ENCODE results near the gene DAND5. TPM values are rescaled to one million over a fixed set of nuclear protein-coding genes. Genes with fewer than 3 reads are reported as not detected.

Gene DAND5
- polyA plus RNA-seq, 1 donor (not counting 4 experiments of a cell fraction or from before 2014, with no cell fraction given): not detected

- DNase-seq (ENCODE audit: low read depth, low spot score) (no peak), FAIRE-seq (peak; percentile 61)
- H3K9me3 ChIP-seq (ENCODE audit: control insufficient read depth, low read depth, low read length): no peaks in the 10 kb centered on the region
- H3K79me2 ChIP-seq (ENCODE audit: control insufficient read depth, insufficient read depth, low read length): peaks cover 72% of the 10 kb centered on the region
- peak overlapping the region; percentile 78 for H2AFZ ChIP-seq (ENCODE audit: control insufficient read depth, low read length)
- H3K27me3 ChIP-seq (ENCODE audit: control insufficient read depth, extremely low read depth, insufficient read depth, low read length): no peaks in the 10 kb centered on the region
- H3K4me2 ChIP-seq (ENCODE audit: control insufficient read depth, extremely low read depth, insufficient read depth, low read depth, low read length): peak overlapping the region; percentile 76
- H3K27ac ChIP-seq (ENCODE audit: control insufficient read depth, insufficient read depth, low read length): peak overlapping the region; percentile 57
- H3K4me1 ChIP-seq (ENCODE audit: control insufficient read depth, extremely low read depth, insufficient read depth, low read length): peaks cover 71% of the 10 kb centered on the region
- H3K9ac ChIP-seq (ENCODE audit: control insufficient read depth, extremely low read depth, insufficient read depth, low read length): peak overlapping the region; percentile 73
- dilution Hi-C loops (cut with MboI; ENCODE audit: extremely low pct_ligation_motif_present, low sequenced_read_pairs): no loop called here
- peaks cover 0 to 9% of the 10 kb centered on the region in 2 experiments for H3K36me3 ChIP-seq (ENCODE audit: control insufficient read depth in 2 of 2, extremely low read depth in 1 of 2, insufficient read depth in 2 of 2, low read length in 2 of 2)
- no peaks in the 10 kb centered on the region for H4K20me1 ChIP-seq (ENCODE audit: control insufficient read depth, extremely low read depth, insufficient read depth, low read length)
- H3K9me1 ChIP-seq (ENCODE audit: control insufficient read depth, extremely low read depth, insufficient read depth, low read length): no peaks in the 10 kb centered on the region
- peak in 1 of 3 experiments; percentile 22 for TF ChIP-seq CTCF (optimal IDR thresholded peaks at IDR 0.05 in 1 of 3, IDR thresholded peaks at IDR 0.05 in 1 of 3, conservative IDR thresholded peaks at IDR 0.05 in 1 of 3; ENCODE audit: extremely low read depth in 1 of 3, insufficient read depth in 2 of 3, low read length in 3 of 3)
- no peak for TF ChIP-seq EZH2 (IDR thresholded peaks at IDR 0.05; ENCODE audit: low read length)
- H3K4me3 ChIP-seq (ENCODE audit: control insufficient read depth in 2 of 3, extremely low read depth in 1 of 3, insufficient read depth in 2 of 3, low read depth in 1 of 3, low read length in 3 of 3): peak overlapping the region in 2 of 3 experiments; percentile 19 to 47
Observed at GRCh38 chr19:13001166-13001501, 31.8 kb downstream of the DAND5 start.

- peaks cover 0 to 9% of the 10 kb centered on the region in 2 experiments for H3K36me3 ChIP-seq (ENCODE audit: control insufficient read depth in 2 of 2, extremely low read depth in 1 of 2, insufficient read depth in 2 of 2, low read length in 2 of 2)
- no peak for DNase-seq (ENCODE audit: low read depth, low spot score)
- dilution Hi-C loops (cut with MboI; ENCODE audit: extremely low pct_ligation_motif_present, low sequenced_read_pairs): no loop called here
- TF ChIP-seq EZH2 (IDR thresholded peaks at IDR 0.05; ENCODE audit: low read length): no peak
- TF ChIP-seq CTCF (optimal IDR thresholded peaks at IDR 0.05 in 1 of 3, IDR thresholded peaks at IDR 0.05 in 1 of 3, conservative IDR thresholded peaks at IDR 0.05 in 1 of 3; ENCODE audit: extremely low read depth in 1 of 3, insufficient read depth in 2 of 3, low read length in 3 of 3): no peak
- H2AFZ ChIP-seq (ENCODE audit: control insufficient read depth, low read length): peak overlapping the region; percentile 78
- H3K9me3 ChIP-seq (ENCODE audit: control insufficient read depth, low read depth, low read length): no peaks in the 10 kb centered on the region
- no peaks in the 10 kb centered on the region for H3K9me1 ChIP-seq (ENCODE audit: control insufficient read depth, extremely low read depth, insufficient read depth, low read length)
- H3K79me2 ChIP-seq (ENCODE audit: control insufficient read depth, insufficient read depth, low read length): peaks cover 73% of the 10 kb centered on the region
- peak overlapping the region; percentile 57 for H3K27ac ChIP-seq (ENCODE audit: control insufficient read depth, insufficient read depth, low read length)
- peak overlapping the region; percentile 73 for H3K9ac ChIP-seq (ENCODE audit: control insufficient read depth, extremely low read depth, insufficient read depth, low read length)
- no peaks in the 10 kb centered on the region for H4K20me1 ChIP-seq (ENCODE audit: control insufficient read depth, extremely low read depth, insufficient read depth, low read length)
- H3K4me1 ChIP-seq (ENCODE audit: control insufficient read depth, extremely low read depth, insufficient read depth, low read length): peaks cover 74% of the 10 kb centered on the region
- H3K4me3 ChIP-seq (ENCODE audit: control insufficient read depth in 2 of 3, extremely low read depth in 1 of 3, insufficient read depth in 2 of 3, low read depth in 1 of 3, low read length in 3 of 3): peak overlapping the region in 2 of 3 experiments; percentile 19 to 47
- no peaks in the 10 kb centered on the region for H3K27me3 ChIP-seq (ENCODE audit: control insufficient read depth, extremely low read depth, insufficient read depth, low read length)
- H3K4me2 ChIP-seq (ENCODE audit: control insufficient read depth, extremely low read depth, insufficient read depth, low read depth, low read length): peak overlapping the region; percentile 76
- FAIRE-seq: peak; percentile 43
Observed at GRCh38 chr19:13001502-13002165, 32.3 kb downstream of the DAND5 start.
